Measurements from ENCODE around the gene RNF217.
"Not testable (repeated sequence)": the region's sequence is repeated elsewhere in the genome, so short reads cannot be mapped to it uniquely, and the experiment has no call there.

Gene RNF217

GRCh38 chr6:125066964-125067363, 104.7 kb downstream of the RNF217 start:
- peak; percentile 57 for DNase-seq

DNA sequence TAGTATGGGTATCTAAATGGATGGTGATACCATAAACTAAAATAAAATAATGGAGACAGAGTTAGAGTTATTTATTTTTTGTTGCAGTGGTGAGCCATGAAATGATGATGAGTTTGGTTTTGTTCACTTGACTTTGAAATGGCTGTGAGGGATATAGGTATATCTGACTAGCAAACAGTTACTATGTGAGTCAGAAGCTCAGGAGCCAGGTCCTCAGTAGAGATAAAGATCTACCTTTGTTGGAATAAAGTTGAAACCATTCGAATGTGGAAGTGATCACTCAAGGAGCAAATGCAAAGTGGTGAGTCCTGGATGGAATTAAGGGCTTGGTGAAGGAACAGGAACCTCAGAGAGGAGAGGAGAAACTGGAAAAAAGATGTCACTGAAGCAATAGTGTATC, 105.3 kb downstream of the RNF217 start:
- DNase-seq = no peak

- no peak for DNase-seq
These were observed 110.8 kb downstream of the RNF217 start for GRCh38 chr6:125073071-125073470.

DNA sequence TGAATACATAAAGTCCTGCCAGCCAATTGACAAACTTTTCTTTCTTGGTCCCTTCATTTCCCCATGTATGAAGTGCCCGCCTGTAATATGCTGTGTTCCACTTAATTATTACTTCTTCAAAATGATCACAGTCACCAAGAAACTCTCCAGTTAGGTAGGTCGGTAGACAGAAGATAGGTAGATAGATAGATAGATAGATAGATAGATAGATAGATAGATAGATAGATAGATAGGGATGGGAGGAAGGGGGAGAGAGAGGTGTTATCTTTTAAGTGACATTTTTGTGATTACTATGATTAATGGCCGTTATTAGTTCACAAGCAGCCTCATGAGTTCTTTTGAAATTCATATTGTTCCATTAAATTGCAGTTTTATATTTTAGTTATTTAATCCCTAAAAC, 111.9 kb downstream of the RNF217 start:
- no peak for DNase-seq

- not testable (repeated sequence) for DNase-seq
These were observed 112.8 kb downstream of the RNF217 start for GRCh38 chr6:125075073-125075472.

- DNase-seq = peak; percentile 49
These were observed 113.7 kb downstream of the RNF217 start for GRCh38 chr6:125075741-125076481.

GRCh38 chr6:125076482-125076742, 114.2 kb downstream of the RNF217 start:
- DNase-seq = no peak

DNA sequence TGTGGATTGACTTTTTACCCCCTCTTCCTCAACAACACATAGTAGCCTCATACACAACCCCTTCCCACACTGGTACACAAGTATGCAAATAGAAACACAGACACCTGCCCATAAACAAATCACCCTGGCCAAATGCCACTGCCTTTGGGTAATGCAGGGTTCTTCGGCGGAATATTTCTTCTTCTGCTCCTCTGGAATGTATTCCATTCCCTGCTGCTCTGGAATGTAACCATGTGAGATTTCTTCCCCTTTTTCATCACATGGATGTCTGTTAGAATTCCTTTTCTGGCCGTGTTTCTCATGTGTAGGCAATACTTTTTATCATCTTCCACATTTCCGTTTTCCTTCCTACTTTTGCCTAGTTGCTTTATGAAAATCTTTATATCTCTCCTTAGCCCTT, 115.2 kb downstream of the RNF217 start:
- DNase-seq = no peak

DNA sequence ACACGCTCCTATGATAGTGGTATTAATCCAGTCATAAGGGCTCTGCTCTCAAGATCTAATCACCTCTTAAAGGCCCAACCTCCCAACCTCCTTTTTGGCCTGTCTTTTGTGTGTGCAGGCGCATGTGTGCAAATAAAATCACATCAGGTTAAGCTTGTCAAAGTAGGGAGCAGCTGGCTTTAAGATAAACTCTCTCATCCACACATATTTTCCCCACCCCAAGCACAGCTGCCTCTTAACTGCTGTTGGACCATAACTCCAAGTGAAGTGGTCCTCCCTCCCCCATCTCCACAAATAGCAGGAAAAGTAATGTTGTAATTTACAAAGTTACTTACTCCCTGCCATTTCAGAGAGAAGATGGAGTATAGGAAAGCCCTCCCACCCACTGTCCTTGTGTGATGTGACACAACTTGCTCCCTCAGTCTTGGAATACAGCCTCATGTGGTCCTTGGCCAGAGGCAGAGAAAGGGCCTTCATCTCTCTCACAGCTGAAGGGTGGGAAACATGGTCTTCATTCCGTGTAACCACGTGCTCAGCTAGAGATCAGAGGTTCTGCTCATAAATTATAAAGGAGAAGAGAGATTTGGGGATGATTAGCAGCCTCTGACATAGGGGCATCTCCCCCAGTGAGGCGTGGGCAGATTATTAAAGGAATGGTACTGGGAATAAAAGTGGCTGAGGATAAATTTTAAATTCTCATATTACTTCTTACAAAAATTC, 116.5 kb downstream of the RNF217 start:
- DNase-seq = peak; percentile 23

GRCh38 chr6:125082908-125083683, 120.9 kb downstream of the RNF217 start:
- peak; percentile 95 for DNase-seq

GRCh38 chr6:125083684-125083990, 121.4 kb downstream of the RNF217 start:
- DNase-seq = no peak

DNA sequence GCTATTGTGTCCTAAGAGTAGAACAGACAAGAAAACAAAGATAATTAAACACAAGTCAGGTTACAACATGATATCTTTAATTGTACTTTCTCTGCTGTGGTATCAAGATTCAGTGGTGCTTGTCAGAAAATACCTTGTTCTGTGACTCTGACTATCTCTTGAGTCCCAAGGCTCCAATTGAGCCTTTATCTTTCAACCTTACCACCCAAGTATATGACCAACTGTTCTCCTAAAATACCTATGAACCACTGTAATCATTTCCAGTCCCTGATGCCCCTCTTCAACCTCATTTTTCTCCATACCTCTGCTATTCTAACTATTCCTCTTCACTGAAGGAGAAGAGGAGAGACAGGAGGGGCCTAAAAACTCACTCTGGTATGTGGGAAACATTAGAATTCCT, 124.5 kb downstream of the RNF217 start:
- peak; percentile 20 for DNase-seq

GRCh38 chr6:125088963-125089362, 126.7 kb downstream of the RNF217 start:
- no peak for DNase-seq

- DNase-seq = no peak
These were observed 132.3 kb downstream of the RNF217 start for GRCh38 chr6:125094563-125094962.

DNA sequence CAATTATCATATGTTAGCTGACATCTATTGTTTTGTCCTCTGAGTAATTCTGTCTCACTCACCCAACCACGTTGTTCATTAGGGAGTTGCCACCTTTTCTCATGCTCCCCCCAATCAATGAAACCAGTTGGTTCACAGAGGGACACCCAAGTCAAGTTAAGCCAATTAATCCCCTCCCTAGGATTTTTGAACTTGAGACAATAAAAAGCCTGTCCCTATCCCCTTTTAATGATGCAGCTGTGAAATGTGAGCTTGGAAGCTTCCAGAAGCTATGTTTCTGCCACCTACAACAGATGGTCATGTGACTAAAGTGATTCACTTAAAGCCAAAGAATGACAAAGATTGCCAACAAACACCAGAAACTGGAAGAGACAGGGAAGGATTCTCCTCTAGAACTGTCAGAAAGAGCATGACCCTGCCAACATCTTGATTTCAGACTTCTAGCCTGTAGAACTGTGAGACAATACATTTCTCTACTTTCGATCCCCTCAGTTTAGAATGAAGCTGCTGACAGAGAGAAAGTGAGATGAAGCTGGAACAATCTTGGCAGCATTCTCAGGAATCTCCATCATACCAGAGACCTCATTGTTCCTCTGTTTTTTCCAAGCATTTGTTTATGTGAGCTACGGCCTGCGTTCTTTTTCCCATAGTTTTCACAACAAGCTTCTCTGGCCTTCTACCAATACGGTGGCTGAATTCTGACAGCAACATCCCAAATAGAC, 133.5 kb downstream of the RNF217 start:
- DNase-seq = no peak

GRCh38 chr6:125097186-125097585, 134.9 kb downstream of the RNF217 start:
- no peak for DNase-seq

- no peak for DNase-seq
These were observed 136.0 kb downstream of the RNF217 start for GRCh38 chr6:125098253-125098652.

DNA sequence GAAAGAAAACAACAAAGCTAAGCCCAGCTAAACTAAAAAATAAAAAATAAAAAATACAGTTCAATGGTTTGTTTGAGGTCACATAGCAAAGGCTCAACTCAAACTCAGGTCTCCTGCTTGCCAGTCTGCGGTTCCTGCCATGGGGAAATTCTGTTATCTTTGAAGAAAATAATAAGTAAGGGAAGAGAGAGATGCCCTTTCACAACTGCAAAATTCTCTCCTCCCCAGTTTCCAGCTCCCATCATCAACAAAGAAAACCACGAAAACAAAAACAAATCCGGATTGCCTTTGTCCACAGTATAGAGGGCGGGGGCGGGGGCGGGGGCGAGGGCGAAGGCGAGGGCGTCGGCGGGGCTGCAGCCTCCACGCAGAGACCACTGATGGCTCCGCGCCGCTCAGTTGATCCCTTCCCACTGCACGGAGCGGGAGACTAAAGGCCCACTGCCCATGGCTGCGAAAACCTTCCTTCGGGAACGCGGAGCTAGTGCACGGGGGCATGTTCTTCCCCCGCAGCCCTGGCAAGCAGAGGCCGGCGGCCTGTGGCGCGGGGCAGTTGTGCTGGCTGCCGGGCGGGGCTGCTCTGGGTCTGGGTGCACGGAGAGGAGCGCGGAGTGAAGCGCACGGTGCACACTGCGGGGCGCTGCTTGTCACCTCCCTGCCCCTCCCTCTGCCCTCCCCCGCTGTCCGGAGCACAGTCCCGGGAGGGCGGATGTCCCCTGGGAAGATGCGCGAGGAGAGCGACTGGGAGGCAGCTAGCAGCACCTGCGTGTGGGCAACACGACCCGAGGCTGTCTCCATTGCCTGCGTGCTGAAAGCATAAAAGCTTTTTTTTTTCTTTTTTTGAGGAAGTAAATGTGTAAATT, 137.2 kb downstream of the RNF217 start:
- DNase-seq = peak; percentile 34

- no peak for DNase-seq
These were observed 137.9 kb downstream of the RNF217 start for GRCh38 chr6:125100074-125100652.

DNA sequence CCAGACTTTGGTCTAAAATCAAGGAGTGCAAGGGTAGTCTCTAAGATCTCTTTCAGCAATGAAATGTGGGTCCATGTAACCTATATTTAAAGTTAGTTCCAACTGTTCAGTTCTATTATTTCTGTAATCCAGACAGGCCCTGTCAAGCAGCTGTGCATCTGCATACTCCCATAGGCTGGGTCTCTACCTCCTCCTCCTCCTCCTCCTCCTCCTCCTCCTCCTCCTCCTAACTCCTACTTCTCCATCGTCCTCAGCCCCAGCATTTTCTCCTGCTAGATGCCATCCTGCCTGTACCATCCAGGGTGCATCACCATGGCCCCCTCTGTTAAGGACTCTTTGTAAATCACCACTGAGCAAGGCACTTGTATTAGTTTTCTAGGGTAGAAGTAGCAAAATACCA, 138.9 kb downstream of the RNF217 start:
- DNase-seq = no peak

DNA sequence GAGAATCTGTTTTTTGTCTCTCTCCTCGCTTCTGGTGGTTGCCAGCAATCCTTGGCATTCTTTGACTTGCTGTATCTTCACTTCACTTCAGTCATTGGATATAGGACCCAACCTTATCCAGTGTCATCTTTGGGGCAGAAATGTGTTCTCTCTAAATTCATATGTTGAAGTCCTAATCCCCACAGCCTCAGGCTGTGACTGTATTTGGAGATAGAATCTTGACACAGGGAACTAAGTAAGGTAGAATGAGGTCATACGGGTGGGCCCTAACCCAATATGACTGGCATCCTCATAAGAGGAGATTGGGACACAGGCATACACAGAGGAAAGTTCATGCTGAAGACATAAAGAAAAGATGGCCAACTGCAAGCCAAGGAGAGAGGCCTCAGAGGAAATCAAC, 139.4 kb downstream of the RNF217 start:
- no peak for DNase-seq

GRCh38 chr6:125102411-125102810, 140.2 kb downstream of the RNF217 start:
- no peak for DNase-seq
